Measurements from ENCODE around the gene FBXO40.
"Not testable (repeated sequence)": the region's sequence is repeated elsewhere in the genome, so short reads cannot be mapped to it uniquely, and the experiment has no call there.

Gene FBXO40

GRCh38 chr3:121592856-121593702, at the start of gene FBXO40:
Gene FBXO40 (plus strand): TSS chr3:121593379. CDS start chr3:121620576, 27,197 bp downstream.
- peak; percentile 72 for DNase-seq

GRCh38 chr3:121545049-121545573, 48.1 kb upstream of the FBXO40 start:
- DNase-seq: no peak

- DNase-seq: peak; percentile 93
Observed at GRCh38 chr3:121545574-121546455, 47.4 kb upstream of the FBXO40 start, which contains the start of gene POLQ. Gene POLQ (minus strand): TSS chr3:121545988. CDS start chr3:121545877, 111 bp downstream.

GRCh38 chr3:121552379-121552778, 40.8 kb upstream of the FBXO40 start:
- DNase-seq: no peak

GRCh38 chr3:121552797-121553196, 40.4 kb upstream of the FBXO40 start:
- no peak for DNase-seq

GRCh38 chr3:121557426-121557934, 35.7 kb upstream of the FBXO40 start:
- no peak for DNase-seq

- no peak for DNase-seq
Observed at GRCh38 chr3:121562148-121562547, 31.0 kb upstream of the FBXO40 start.

- no peak for DNase-seq
Observed at GRCh38 chr3:121566773-121567172, 26.4 kb upstream of the FBXO40 start.

GRCh38 chr3:121567649-121568048, 25.5 kb upstream of the FBXO40 start, which contains the start of gene ARGFX:
Gene ARGFX (plus strand): TSS chr3:121567949. CDS start chr3:121570714, 2,765 bp downstream.
- DNase-seq: no peak

GRCh38 chr3:121574449-121574848, 18.7 kb upstream of the FBXO40 start:
- DNase-seq: no peak

GRCh38 chr3:121581691-121582090, 11.5 kb upstream of the FBXO40 start:
- no peak for DNase-seq

GRCh38 chr3:121584418-121584817, 8.8 kb upstream of the FBXO40 start:
- DNase-seq: no peak

GRCh38 chr3:121593806-121594205, 627 bp downstream of the FBXO40 start:
- not testable (repeated sequence) for DNase-seq

GRCh38 chr3:121594850-121595249, 1.7 kb downstream of the FBXO40 start:
- DNase-seq: no peak

- no peak for DNase-seq
Observed at GRCh38 chr3:121595765-121596406, 2.7 kb downstream of the FBXO40 start.

- DNase-seq: no peak
Observed at GRCh38 chr3:121598564-121598963, 5.4 kb downstream of the FBXO40 start.

- not testable (repeated sequence) for DNase-seq
Observed at GRCh38 chr3:121599900-121600299, 6.7 kb downstream of the FBXO40 start.

- no peak for DNase-seq
Observed at GRCh38 chr3:121601212-121601812, 8.1 kb downstream of the FBXO40 start.

- no peak for DNase-seq
Observed at GRCh38 chr3:121604759-121605158, 11.6 kb downstream of the FBXO40 start.

GRCh38 chr3:121606106-121606505, 12.9 kb downstream of the FBXO40 start:
- no peak for DNase-seq

GRCh38 chr3:121619691-121620090, 26.5 kb downstream of the FBXO40 start:
- DNase-seq: no peak

- no peak for DNase-seq
Observed at GRCh38 chr3:121621491-121621890, 28.3 kb downstream of the FBXO40 start.

All from DMS153 (cell line).